ES-I3 (cell line): ENCODE measurements around the gene RERE.

Experiments used
- H3K36me3 ChIP-seq: 2 replicates; pipeline ENCODE4 v1.6.1; 2013; ENCODE audit warnings: mild to moderate bottlenecking, low read length, control low read depth, moderate library complexity; ENCODE audit not compliant: insufficient read depth
- H3K4me1 ChIP-seq: 2 replicates; pipeline ENCODE4 v1.6.1; 2013; ENCODE audit warnings: mild to moderate bottlenecking, control low read depth, low read length; ENCODE audit not compliant: insufficient read depth
- H3K9ac ChIP-seq: 2 replicates; pipeline ENCODE4 v1.6.1; 2013; ENCODE audit warnings: low read depth, mild to moderate bottlenecking, low read length, moderate library complexity
- H3K9me3 ChIP-seq: 2 replicates; pipeline ENCODE4 v1.6.1; 2013; ENCODE audit warnings: mild to moderate bottlenecking, low read length, moderate library complexity; ENCODE audit not compliant: control insufficient read depth, insufficient read depth

RERE gene

GRCh38 chr1:8649875-8650274 lies 167.6 kb downstream of the RERE start:
- no peaks in the 10 kb centered on the region for H3K36me3 ChIP-seq
- no peaks in the 10 kb centered on the region for H3K9me3 ChIP-seq
- H3K4me1 ChIP-seq: no peaks in the 10 kb centered on the region
- no peak overlapping the region for H3K9ac ChIP-seq

GRCh38 chr1:8649027-8649426 lies 168.4 kb downstream of the RERE start:
- Histone ChIP-seq H3K9me3 (no peaks in the 10 kb centered on the region), H3K9ac (no peak overlapping the region), H3K36me3 (no peaks in the 10 kb centered on the region), H3K4me1 (no peaks in the 10 kb centered on the region)

- Histone ChIP-seq H3K9ac (no peak overlapping the region), H3K36me3 (no peaks in the 10 kb centered on the region), H3K4me1 (no peaks in the 10 kb centered on the region), H3K9me3 (no peaks in the 10 kb centered on the region)
Observed at GRCh38 chr1:8646996-8647395, 170.4 kb downstream of the RERE start.

GRCh38 chr1:8646189-8646588 lies 171.3 kb downstream of the RERE start:
- Histone ChIP-seq H3K36me3 (no peaks in the 10 kb centered on the region), H3K9ac (no peak overlapping the region), H3K4me1 (no peaks in the 10 kb centered on the region), H3K9me3 (no peaks in the 10 kb centered on the region)

- no peaks in the 10 kb centered on the region for H3K36me3 ChIP-seq
- no peaks in the 10 kb centered on the region for H3K4me1 ChIP-seq
- no peak overlapping the region for H3K9ac ChIP-seq
- no peaks in the 10 kb centered on the region for H3K9me3 ChIP-seq
Observed at GRCh38 chr1:8643542-8644536, 173.6 kb downstream of the RERE start.

GRCh38 chr1:8642114-8642513 lies 175.3 kb downstream of the RERE start:
- Histone ChIP-seq H3K9me3 (no peaks in the 10 kb centered on the region), H3K4me1 (no peaks in the 10 kb centered on the region), H3K36me3 (no peaks in the 10 kb centered on the region), H3K9ac (no peak overlapping the region)

- no peaks in the 10 kb centered on the region for H3K4me1 ChIP-seq
- H3K36me3 ChIP-seq: no peaks in the 10 kb centered on the region
- H3K9ac ChIP-seq: no peak overlapping the region
- no peaks in the 10 kb centered on the region for H3K9me3 ChIP-seq
Observed at GRCh38 chr1:8641377-8641997, 176.0 kb downstream of the RERE start.

GRCh38 chr1:8640950-8641349 lies 176.5 kb downstream of the RERE start:
- Histone ChIP-seq H3K9me3 (no peaks in the 10 kb centered on the region), H3K4me1 (no peaks in the 10 kb centered on the region), H3K36me3 (no peaks in the 10 kb centered on the region), H3K9ac (no peak overlapping the region)

GRCh38 chr1:8639148-8639547 lies 178.3 kb downstream of the RERE start:
- H3K4me1 ChIP-seq: no peaks in the 10 kb centered on the region
- H3K9me3 ChIP-seq: no peaks in the 10 kb centered on the region

GRCh38 chr1:8633741-8634501 lies 183.5 kb downstream of the RERE start:
- peaks cover 15% of the 10 kb centered on the region for H3K4me1 ChIP-seq
- H3K9ac ChIP-seq: no peak overlapping the region
- H3K36me3 ChIP-seq: peaks cover 4% of the 10 kb centered on the region; the same call in 1 of the 2 replicates
- H3K9me3 ChIP-seq: no peaks in the 10 kb centered on the region

More at GRCh38 chr1:8639148-8639547, 178.3 kb downstream of the RERE start:
- no peaks in the 10 kb centered on the region for H3K36me3 ChIP-seq
- H3K9ac ChIP-seq: no peak overlapping the region

- H3K9ac ChIP-seq: no peak overlapping the region
- no peaks in the 10 kb centered on the region for H3K9me3 ChIP-seq
- H3K36me3 ChIP-seq: peaks cover 4% of the 10 kb centered on the region; the same call in 1 of the 2 replicates
- H3K4me1 ChIP-seq: peaks cover 28% of the 10 kb centered on the region
Observed at GRCh38 chr1:8632102-8632501, 185.3 kb downstream of the RERE start.

GRCh38 chr1:8631163-8631562 lies 186.3 kb downstream of the RERE start:
- no peaks in the 10 kb centered on the region for H3K9me3 ChIP-seq
- H3K4me1 ChIP-seq: peaks cover 34% of the 10 kb centered on the region
- no peak overlapping the region for H3K9ac ChIP-seq
- peaks cover 4% of the 10 kb centered on the region; the same call in 1 of the 2 replicates for H3K36me3 ChIP-seq

- H3K9ac ChIP-seq: no peak overlapping the region
- peaks cover 4% of the 10 kb centered on the region; the same call in 1 of the 2 replicates for H3K36me3 ChIP-seq
- peaks cover 34% of the 10 kb centered on the region for H3K4me1 ChIP-seq
- H3K9me3 ChIP-seq: no peaks in the 10 kb centered on the region
Observed at GRCh38 chr1:8629241-8630091, 188.0 kb downstream of the RERE start.
